ENCODE data around the gene PTMA.
"Not testable (repeated sequence)": the region's sequence is repeated elsewhere in the genome, so short reads cannot be mapped to it uniquely, and the experiment has no call there.

PTMA gene

GRCh38 chr2:231717281-231718171 lies 9.2 kb downstream of the PTMA start:
- no peak for DNase-seq

DNA sequence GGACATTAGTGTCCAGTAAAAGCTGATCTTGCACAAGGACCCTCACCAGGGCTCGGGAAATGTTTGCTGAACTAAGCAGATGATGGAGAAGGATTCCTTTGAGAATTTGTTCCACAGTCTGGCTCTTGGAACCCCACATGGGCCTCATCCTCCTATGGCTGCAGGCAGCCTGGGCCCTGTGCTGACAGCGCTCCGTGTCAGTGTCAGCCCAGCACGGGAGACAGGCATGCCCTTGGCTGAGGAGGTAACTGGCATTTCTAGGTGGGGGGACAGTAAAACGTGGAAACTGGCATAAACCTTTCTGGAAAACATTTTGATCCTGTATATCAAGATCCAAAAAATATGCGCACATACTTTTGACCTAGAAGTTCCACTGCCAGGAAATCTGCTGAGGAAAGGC lies 10.5 kb downstream of the PTMA start:
- no peak for DNase-seq

DNA sequence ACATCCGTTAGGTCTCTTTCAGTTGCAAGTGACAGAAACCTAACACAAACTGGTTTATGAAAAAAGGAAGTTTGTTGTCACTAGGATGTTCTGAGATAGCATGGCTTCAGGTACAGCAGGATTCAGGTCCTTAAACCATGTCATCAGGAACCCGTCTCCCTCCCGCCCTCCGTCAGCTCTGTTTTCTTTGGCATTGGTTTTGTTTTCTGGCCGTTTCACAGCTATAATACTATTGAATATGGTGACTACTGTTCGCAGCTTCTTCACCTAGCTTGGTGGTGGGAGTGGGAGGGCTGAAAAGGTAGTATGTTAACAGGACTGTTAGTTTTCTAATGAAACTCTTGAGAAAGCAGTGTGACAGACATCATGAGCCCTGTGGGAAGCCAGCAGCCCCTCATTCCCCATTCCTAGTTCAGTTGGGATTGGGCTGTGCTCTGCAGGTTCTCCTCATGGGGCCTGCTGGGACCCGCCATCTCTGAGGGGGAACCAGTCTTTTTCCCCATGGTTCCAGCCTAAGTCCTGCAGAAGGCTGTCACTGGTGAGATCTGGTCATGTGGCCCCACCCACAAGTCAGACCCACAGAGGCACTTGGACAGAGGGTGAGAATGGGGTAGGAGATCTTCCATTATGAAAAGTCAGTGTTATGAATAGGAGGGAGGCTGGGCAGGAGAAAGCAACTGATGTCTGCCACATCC lies 12.1 kb downstream of the PTMA start:
- DNase-seq = no peak

- DNase-seq = no peak
Observed at GRCh38 chr2:231720987-231721966, 13.0 kb downstream of the PTMA start.

DNA sequence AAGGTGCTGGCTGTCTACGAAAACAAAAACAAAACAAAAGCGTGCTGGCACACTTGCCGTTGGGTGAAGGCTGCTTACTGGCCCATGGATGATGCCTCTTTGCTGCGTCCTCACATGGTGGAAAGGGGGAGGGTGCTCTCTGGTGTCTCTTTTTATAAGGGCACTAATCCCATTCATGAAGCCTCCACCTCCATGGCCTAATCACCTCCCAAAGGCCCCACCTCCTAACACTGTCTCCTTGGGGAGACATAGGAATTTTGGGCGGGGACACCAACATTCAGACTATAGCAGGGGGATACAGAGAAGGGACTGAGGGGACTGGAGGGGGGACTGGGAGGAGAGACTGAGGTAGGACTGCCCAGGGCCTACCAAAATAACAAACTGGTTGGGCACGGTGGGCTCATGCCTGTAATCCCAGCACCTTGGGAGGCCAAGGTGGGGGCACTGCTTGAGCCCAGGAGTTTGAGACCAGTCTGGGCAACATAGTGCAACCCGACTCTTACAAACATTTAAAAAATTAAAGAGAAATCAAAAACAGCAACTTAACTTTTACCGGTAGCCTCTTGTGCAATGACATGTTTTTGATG lies 14.5 kb downstream of the PTMA start:
- no peak for DNase-seq

- DNase-seq = no peak
Observed at GRCh38 chr2:231725476-231725875, 17.2 kb downstream of the PTMA start.

DNA sequence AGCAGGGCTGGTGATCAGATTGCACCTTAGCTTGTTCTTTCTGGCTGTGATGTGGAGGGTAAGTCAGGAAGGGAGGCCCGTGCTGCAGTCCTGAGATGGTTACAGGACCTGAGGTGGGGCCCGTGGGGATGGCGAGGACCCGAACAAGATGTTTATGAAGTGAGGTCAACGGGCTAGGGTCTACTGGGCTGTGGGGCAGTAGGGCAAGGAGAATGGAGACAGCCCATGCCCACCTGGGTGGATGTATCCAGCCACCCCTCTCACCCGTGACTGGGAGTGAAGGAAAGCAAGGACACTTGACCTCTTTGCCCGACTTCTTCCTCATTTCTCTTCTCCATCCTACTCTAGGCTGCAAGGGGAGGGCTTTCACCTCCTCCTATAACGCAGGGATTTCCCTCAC lies 18.0 kb downstream of the PTMA start:
- DNase-seq = no peak

DNA sequence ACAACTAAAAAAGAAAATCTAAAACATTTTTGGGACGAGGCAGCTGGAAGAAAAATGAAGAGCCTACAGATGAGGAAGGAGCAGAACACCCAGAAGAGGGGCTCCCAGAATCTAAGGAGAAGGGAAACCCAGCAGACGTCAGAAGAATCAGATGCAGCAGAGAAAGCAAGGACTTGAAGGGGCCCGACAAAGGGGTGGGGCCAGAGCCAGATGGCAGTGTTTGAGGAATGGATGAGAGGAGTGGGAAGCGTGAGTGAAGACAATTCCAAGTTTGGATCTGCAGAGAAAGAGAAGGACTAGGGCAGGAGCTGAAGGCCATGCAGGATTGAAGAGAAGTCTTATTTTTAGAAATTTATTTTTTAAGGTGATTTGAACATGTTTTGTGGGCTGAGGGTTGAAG lies 19.3 kb downstream of the PTMA start:
- no peak for DNase-seq

GRCh38 chr2:231732604-231733003 lies 24.3 kb downstream of the PTMA start:
- no peak for DNase-seq

DNA sequence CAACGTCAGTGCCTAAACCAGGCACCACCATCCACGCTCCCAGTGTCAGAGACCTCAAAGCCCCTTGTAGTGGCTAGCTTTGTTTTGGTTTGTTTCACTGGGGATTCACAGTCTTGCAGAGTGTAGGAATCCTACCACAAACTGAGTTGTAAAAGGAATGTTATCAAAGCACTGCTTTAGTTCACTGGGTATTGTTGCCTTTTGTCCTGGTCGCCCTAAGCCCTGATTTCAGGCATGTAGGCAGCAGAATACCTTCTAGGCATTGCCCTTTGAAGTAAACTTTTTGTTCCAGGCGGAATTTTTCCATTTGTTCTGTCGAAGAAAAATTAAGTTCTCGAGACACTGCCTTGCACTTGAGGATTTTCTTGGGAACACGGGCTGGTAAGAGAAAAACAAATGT lies 29.4 kb downstream of the PTMA start:
- no peak for DNase-seq

DNA sequence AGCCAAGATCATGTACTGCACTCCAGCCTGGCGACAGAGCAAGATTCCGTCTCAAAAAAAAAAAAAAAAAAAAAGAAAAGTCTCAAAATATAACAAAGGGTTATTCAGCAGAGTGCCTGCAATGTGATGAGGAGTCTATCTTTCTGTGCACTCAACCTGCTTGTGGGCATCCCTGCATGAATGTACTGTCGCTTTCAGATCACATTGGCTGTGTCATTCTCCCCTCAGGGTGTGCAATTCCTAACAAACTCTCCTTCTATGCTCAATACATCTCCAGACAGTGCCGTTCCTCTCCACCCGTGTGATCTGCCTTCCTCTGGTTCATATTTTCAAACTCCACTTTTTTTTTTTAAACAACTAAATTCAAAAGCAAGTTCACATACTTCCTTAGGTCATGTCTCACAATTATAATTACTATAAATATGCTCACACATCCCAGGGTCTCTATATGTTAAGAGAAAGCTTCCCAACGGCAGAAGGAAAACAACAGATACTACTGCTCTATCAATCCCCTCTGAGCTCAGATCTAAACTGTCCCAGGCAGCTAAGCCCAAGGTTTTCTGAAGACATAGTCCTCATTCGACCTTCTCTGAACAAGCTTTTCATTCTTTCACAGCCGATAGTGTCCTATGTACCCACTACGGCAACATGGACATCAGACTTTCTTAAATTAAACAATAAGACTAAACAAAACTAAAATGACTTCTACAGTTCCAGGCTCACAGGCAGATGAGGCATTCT lies 35.2 kb downstream of the PTMA start:
- DNase-seq = no peak

- DNase-seq = no peak
Observed at GRCh38 chr2:231745303-231746038, 37.1 kb downstream of the PTMA start.

DNA sequence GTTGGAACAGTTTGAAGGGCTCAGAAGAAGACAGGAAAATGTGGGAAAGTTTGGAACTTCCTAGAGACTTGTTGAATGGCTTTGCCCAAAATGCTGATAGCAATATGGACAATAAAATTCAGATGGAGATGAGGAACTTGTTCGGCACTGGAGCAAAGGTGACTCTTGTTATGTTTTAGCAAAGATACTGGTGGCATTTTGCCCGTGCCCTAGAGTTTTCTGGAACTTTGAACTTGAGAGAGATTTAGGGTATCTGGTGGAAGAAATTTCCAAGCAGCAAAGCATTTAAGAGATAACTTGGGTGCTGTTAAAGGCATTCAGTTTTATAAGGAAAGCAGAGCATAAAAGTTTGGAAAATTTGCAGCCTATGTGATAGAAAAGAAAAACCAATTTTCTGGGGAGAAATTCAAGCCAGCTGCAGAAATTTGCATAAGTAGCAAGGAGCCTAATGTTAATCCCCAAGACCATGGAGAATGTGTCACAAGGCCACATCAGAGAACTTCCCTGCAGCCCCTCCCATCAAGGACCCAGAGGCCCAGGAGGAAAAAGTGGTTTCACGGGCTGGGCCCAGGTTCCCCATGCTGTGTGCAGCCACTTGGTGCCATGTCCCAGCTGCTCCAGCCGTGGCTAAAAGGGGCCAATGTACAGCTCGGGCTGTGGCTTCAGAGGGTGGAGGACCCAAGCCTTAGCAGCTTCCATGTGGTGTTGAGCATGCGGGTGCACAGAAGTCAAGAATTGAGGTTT lies 40.0 kb downstream of the PTMA start:
- DNase-seq = not testable (repeated sequence)

GRCh38 chr2:231749016-231749415 lies 40.7 kb downstream of the PTMA start:
- peak; percentile 93 for DNase-seq

DNA sequence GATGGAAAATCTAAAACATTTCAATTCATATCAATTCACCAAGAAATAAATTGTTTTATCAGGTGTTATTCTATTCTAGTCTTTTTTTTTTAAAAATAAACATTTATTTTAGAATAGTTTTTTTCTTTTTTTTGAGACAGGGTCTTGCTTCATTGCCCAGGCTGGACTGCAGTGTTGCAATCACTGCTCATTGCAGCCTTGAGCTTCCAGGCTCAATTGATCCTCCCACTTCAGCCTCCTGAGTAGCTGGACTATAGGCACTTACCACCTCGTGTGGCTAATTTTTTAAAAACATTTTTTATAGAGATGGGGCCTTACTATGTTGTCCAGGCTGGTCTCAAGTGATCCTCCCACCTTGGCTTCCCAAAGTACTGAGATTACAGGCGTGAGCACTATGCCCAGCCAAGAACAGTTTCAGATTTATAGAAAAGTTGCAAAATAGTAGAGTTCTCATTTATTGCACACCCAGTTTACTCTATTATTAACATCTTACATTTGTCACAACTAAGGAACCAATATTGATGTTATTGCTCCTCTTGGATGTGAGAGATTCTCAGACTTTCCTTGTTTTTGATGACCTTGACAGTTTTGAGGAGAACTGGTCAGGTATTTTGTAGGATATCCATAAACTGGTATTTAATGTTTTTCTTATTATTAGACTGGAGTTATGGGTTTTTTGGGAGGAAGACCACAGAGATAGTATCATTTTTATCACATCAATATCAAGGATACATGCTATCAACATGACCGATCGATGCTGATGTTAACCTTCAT lies 42.9 kb downstream of the PTMA start:
- DNase-seq = no peak

DNA sequence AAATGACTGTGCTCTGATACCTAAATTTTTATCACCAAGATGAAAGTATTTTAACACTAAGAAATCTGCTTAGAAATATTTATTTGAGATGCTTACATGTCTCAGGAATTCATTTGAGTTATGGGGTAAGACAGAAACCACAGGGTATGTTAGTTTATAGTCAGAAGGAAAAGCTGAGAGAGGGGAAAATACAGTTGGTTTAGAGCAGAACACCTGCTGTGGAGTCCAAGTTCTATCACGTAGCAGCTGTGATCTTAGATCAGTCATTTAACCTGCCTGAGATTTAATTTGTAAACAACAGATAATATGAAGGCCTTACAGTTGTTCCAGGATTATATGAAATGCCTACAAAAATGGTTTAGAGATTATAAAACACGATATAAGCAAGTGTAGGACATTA lies 43.7 kb downstream of the PTMA start:
- no peak for DNase-seq

- no peak for DNase-seq
Observed at GRCh38 chr2:231761735-231762134, 53.4 kb downstream of the PTMA start.

Measured in NCI-H510A treated with DMSO at 0.1 percent for 48 hours (cell line).